Subcutaneous preadipocyte (primary cell): ENCODE data around the gene DCTD. TPM values are rescaled to one million over a fixed set of nuclear protein-coding genes. Genes with fewer than 3 reads are reported as not detected.

Experiments
- total RNA-seq: library from RNA; depleted of rRNA; stranded (reverse); fragments of >200 nt; gene quantifications from 2 replicates; pipeline ENCODE4 v1.2.3, GENCODE V29; 2012

The DCTD gene
- total RNA-seq, result 75.0 and 77.0 TPM in 2 replicates

DNA sequence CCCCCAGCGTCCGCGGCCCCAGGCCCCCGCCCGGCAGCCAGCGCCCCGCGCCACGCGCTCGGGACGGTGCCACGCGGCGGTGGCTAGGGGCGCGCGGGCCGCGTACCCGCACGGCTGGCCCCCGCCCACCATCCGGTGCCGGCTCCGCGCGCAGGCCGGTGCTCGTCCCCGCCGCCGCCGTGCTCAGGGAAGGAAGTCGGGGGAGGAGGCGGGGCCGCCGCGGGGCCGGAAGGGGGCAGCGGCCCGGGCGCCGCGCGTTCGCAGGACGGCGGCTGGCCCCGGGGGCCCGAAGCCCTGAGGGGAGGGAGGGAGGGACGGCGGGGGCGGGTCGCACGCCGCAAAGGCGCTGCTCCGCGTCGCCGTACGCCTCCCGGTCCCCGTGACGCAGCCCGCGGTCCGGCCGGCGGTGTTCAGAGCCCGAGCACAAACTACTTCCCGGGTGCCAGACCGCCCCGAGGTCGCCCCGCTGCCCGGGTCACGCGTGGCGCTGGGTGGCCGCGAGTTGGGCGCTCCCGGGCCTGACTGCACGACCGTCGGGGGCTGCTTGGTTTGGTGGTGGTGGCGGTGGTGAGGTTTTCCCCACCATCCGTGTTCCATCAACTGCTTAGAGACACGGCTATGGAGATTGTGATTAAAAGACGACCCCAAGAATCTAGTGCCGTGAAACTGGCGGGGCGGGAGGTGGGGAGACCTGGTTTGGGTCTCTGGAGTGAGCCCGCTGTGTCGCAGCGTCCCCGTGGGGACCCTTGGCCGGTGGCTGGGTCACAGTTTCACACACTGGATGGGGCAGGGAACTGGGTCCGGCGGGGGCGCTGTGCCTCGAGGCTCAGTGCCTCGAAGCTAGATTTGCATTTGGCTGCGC, at the start of gene DCTD:
TSS of gene DCTD (minus strand) at position 205 of the 862 bp plus-strand sequence. CDS start 1,818 bp downstream, outside the sequence.

Other genes with a start within 250 kb of the DCTD start
- gene WWC2, start 181.9 kb upstream of the DCTD start, total RNA-seq, result 13.6 and 24.8 TPM in 2 replicates